HCT116 (cell line): ENCODE measurements around the gene ITGA1. TPM values are rescaled to one million over a fixed set of nuclear protein-coding genes. Genes with fewer than 3 reads are reported as not detected.

Experiments
- ATAC-seq: fragments of 200-7000 bp; cut with Tn5 transposase; 2 replicates; pipeline ENCODE4 v1.9.1; 2020; ENCODE audit warnings: mild to moderate bottlenecking, moderate library complexity
- BruUV-seq: library from RNA; stranded (reverse); fragments of 400-500 nt; replicated peaks from 2 replicates; lab custom pipeline; 2021; lab: Mats Ljungman, UMichigan
- CTCF ChIA-PET: fragments of 300-600 bp; sonication (Branson Sonifier 250); formaldehyde crosslinking; loops from one replicate; lab custom pipeline; 2021; ENCODE audit warnings: antibody characterized with exemption; lab: Charles Lee
- POLR2A ChIA-PET: fragments of 300-600, 350-600 bp; sonication (Branson Sonifier 250); formaldehyde crosslinking; loops from one replicate; lab custom pipeline; 2021; ENCODE audit warnings: antibody characterized with exemption; lab: Charles Lee
- RAD21 ChIA-PET, 2 experiments: fragments of 300-600 bp; sonication (Branson Sonifier 250); formaldehyde crosslinking; loops; one replicate each; lab custom pipeline; 2023; ENCODE audit warnings: low total read pairs in 2 of 2; ENCODE audit not compliant: uncharacterized antibody in 2 of 2, unreplicated experiment in 2 of 2, low non-redundant PET in 1 of 2; lab: Charles Lee
- DNase-seq: peaks from one replicate; pipeline ENCODE4 v3.0.0-alpha.2; 2010; ENCODE audit warnings: low read depth, low spot score
- H2AFZ ChIP-seq: fragments of 200-600 bp; shearing (Covaris generic), sonication (generic); 2 replicates; pipeline ENCODE4 v1.6.1; 2017; ENCODE audit warnings: low read depth, mixed run types, mixed read lengths, antibody characterized with exemption, low read length; ENCODE audit not compliant: poor library complexity, severe bottlenecking
- H3K27ac ChIP-seq: 2 replicates; pipeline ENCODE4 v1.5.1; 2012; ENCODE audit warnings: low read depth, low read length
- H3K27me3 ChIP-seq: fragments of 200-600 bp; sonication (generic); 2 replicates; pipeline ENCODE4 v1.6.1; 2016; ENCODE audit warnings: mixed run types, low read length, mixed read lengths; ENCODE audit not compliant: insufficient read depth
- H3K36me3 ChIP-seq, 2 experiments: fragments of 200-500 bp in 1 of 2; fragments of 200-600 bp in 1 of 2; sonication (Bioruptor generic) in 1 of 2; sonication (generic) in 1 of 2; 2 replicates each; pipeline versions ENCODE4 v1.5.1 to v1.6.1; 2014 to 2016; ENCODE audit warnings: low read length in 2 of 2, inconsistent platforms in 1 of 2, mixed read lengths in 1 of 2, mixed run types in 1 of 2; ENCODE audit not compliant: insufficient read depth in 2 of 2, control insufficient read depth in 1 of 2
- H3K4me1 ChIP-seq, 2 experiments: fragments of 200-600 bp in 1 of 2; sonication (generic) in 1 of 2; 2 replicates each; pipeline versions ENCODE4 v1.5.1 to v1.6.1; 2012 to 2017; ENCODE audit warnings: low read length in 2 of 2, inconsistent platforms in 1 of 2, mild to moderate bottlenecking in 1 of 2, mixed read lengths in 1 of 2, mixed run types in 1 of 2, moderate library complexity in 1 of 2; ENCODE audit not compliant: insufficient read depth in 2 of 2, control insufficient read depth in 1 of 2
- H3K4me2 ChIP-seq: fragments of 200-600 bp; sonication (generic); 2 replicates; pipeline ENCODE4 v1.6.1; 2017; ENCODE audit warnings: mixed run types, low read length, mixed read lengths
- H3K4me3 ChIP-seq, 2 experiments: fragments of 200-600 bp in 1 of 2; sonication (generic) in 1 of 2; replicated peaks in 1 of 2; 2 replicates each; pipeline ENCODE4 v1.5.1; 2011 to 2016; ENCODE audit warnings: low read length in 2 of 2, control low read depth in 1 of 2, low read depth in 1 of 2, mild to moderate bottlenecking in 1 of 2, mixed read lengths in 1 of 2, mixed run types in 1 of 2
- H3K79me2 ChIP-seq: fragments of 200-600 bp; sonication (generic); 2 replicates; pipeline ENCODE4 v1.6.1; 2017; ENCODE audit warnings: mild to moderate bottlenecking, mixed run types, low read length, moderate library complexity, mixed read lengths; ENCODE audit not compliant: insufficient read depth
- H3K9ac ChIP-seq: fragments of 200-600 bp; sonication (generic); 2 replicates; pipeline ENCODE4 v1.6.1; 2016; ENCODE audit warnings: low read length, mixed read lengths
- H3K9me2 ChIP-seq: fragments of 200-600 bp; sonication (generic), shearing (Covaris generic); 2 replicates; pipeline ENCODE4 v1.6.1; 2017; ENCODE audit warnings: mixed run types, mild to moderate bottlenecking, moderate library complexity; ENCODE audit not compliant: insufficient read depth
- H3K9me3 ChIP-seq, 2 experiments: fragments of 200-500 bp in 1 of 2; fragments of 200-600 bp in 1 of 2; sonication (Bioruptor generic) in 1 of 2; sonication (generic) in 1 of 2; 2 replicates each; pipeline ENCODE4 v1.6.1; 2014 to 2017; ENCODE audit warnings: low read length in 2 of 2, mixed read lengths in 2 of 2, inconsistent platforms in 1 of 2, low read depth in 1 of 2, mild to moderate bottlenecking in 1 of 2, mixed run types in 1 of 2, moderate library complexity in 1 of 2; ENCODE audit not compliant: control insufficient read depth in 1 of 2, insufficient read depth in 1 of 2
- H4K20me1 ChIP-seq: fragments of 200-600 bp; sonication (generic), shearing (Covaris generic); 2 replicates; pipeline ENCODE4 v1.6.1; 2017; ENCODE audit warnings: mixed run types, mild to moderate bottlenecking, moderate library complexity; ENCODE audit not compliant: insufficient read depth
- CBX3 ChIP-seq: IDR thresholded peaks from 2 replicates; pipeline ENCODE4 v1.6.1; 2012; ENCODE audit warnings: low read depth
- EGR1 ChIP-seq: IDR thresholded peaks from 2 replicates; pipeline ENCODE4 v1.6.1; 2012; ENCODE audit warnings: low read depth
- ELF1 ChIP-seq: IDR thresholded peaks from 2 replicates; pipeline ENCODE4 v1.6.1; 2012; ENCODE audit warnings: low read depth, borderline replicate concordance
- FOSL1 ChIP-seq: IDR thresholded peaks from 2 replicates; pipeline ENCODE4 v1.6.1; 2012; ENCODE audit warnings: low read depth
- POLR2AphosphoS5 ChIP-seq: IDR thresholded peaks from 2 replicates; pipeline ENCODE4 v1.6.1; 2011; ENCODE audit warnings: mild to moderate bottlenecking, low read depth, low read length, moderate library complexity
- SRF ChIP-seq: IDR thresholded peaks from 2 replicates; pipeline ENCODE4 v1.6.1; 2012; ENCODE audit warnings: low read depth
- TCF7L2 ChIP-seq: IDR thresholded peaks from 2 replicates; pipeline ENCODE4 v1.7.0; 2011; ENCODE audit warnings: borderline replicate concordance, inconsistent platforms; ENCODE audit not compliant: insufficient read depth, insufficient read length; ENCODE audit errors: extremely low read depth
- ZNF274 ChIP-seq: fragments of 200-500 bp; sonication (Bioruptor generic); IDR thresholded peaks from 2 replicates; pipeline ENCODE4 v1.6.1; 2014; ENCODE audit warnings: mild to moderate bottlenecking, low read depth, low read length, inconsistent platforms
- intact Hi-C: fragments of 100-400 bp; cut with micrococcal nuclease; formaldehyde crosslinking; loops from 2 replicates; pipeline ENCODE4 v1.10.0; 2022
- total RNA-seq: library from RNA; stranded (reverse); gene quantifications from one replicate; pipeline ENCODE4 v1.2.1, GENCODE V29; 2021; ENCODE audit not compliant: unreplicated experiment
- TF ChIP-seq, protein P1 (sequence below): IDR thresholded peaks from 2 replicates; pipeline ENCODE4 v1.6.1; 2012
- TF ChIP-seq, protein P2 (sequence below): IDR thresholded peaks from 2 replicates; pipeline ENCODE4 v1.6.1; 2012; ENCODE audit warnings: low read depth
- TF ChIP-seq, protein P3 (sequence below), 3 experiments: fragments of 200-600 bp in 1 of 3; sonication (generic) in 1 of 3; IDR thresholded peaks in 2 of 3; conservative IDR thresholded peaks in 1 of 3; 2 replicates each; pipeline ENCODE4 v1.5.1; 2012 to 2017; ENCODE audit warnings: low read depth in 2 of 3, low read length in 2 of 3, antibody characterized with exemption in 1 of 3, borderline replicate concordance in 1 of 3, control low read depth in 1 of 3, mild to moderate bottlenecking in 1 of 3, mixed read lengths in 1 of 3, mixed run types in 1 of 3, moderate library complexity in 1 of 3; ENCODE audit not compliant: insufficient read depth in 1 of 3

Gene ITGA1
- total RNA-seq, 1 experiment from 2014 or later = 1.8 TPM

DNA sequence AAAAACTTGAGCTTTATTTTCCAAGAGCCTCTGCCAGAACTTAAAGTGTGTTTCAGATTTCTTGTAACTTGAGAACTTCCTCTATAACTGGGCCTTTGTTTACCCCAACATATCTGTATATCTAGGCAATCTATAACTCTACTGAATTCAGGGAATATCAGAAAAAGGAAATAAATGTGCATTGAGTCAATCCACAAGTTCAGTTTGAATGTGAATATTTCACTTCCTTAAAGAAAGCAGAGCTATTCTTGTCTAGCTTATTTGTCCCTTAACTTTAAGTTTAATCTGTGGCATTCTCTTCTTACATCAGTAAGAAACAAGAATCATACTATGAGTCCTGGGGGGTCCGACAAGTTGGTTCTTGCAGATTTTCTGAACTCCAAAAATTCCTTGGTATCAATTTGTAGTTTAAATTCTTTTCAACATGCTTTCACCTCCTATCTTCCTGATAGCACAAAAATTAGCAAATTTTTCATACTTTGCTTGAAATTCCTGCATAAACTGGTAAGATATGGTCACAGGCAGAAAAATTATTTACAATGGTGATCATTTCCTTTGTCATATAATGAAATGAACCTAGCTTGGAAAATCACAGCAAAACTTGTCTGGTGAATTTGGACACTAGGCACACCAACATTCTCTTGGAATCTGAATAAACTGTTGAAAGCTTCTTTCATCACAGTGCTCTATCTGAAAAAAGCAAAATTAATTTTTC, 19.8 kb upstream of the ITGA1 start:
- RAD21 ChIA-PET = no interaction called here
- no peak overlapping the region for H3K4me2 ChIP-seq
- H2AFZ ChIP-seq = no peak overlapping the region
- H3K9me2 ChIP-seq = no peaks in the 10 kb centered on the region
- no peak overlapping the region for H3K9ac ChIP-seq
- no peaks in the 10 kb centered on the region for H3K27me3 ChIP-seq
- BruUV-seq = no TSS peak
- intact Hi-C loops = no loop called here
- DNase-seq (no peak), ATAC-seq (no peak)
- no peaks in the 10 kb centered on the region for H3K36me3 ChIP-seq
- H3K27ac ChIP-seq = no peak overlapping the region
- CTCF ChIA-PET = no interaction called here
- H3K4me3 ChIP-seq = no peak overlapping the region
- H3K79me2 ChIP-seq = no peaks in the 10 kb centered on the region
- H3K4me1 ChIP-seq = no peaks in the 10 kb centered on the region
- POLR2A ChIA-PET = no interaction called here
- no peak for TF ChIP-seq ELF1
- TF ChIP-seq, protein P1, sequence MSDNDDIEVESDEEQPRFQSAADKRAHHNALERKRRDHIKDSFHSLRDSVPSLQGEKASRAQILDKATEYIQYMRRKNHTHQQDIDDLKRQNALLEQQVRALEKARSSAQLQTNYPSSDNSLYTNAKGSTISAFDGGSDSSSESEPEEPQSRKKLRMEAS = no peak
- no peak for TF ChIP-seq SRF
- TF ChIP-seq, protein P2, sequence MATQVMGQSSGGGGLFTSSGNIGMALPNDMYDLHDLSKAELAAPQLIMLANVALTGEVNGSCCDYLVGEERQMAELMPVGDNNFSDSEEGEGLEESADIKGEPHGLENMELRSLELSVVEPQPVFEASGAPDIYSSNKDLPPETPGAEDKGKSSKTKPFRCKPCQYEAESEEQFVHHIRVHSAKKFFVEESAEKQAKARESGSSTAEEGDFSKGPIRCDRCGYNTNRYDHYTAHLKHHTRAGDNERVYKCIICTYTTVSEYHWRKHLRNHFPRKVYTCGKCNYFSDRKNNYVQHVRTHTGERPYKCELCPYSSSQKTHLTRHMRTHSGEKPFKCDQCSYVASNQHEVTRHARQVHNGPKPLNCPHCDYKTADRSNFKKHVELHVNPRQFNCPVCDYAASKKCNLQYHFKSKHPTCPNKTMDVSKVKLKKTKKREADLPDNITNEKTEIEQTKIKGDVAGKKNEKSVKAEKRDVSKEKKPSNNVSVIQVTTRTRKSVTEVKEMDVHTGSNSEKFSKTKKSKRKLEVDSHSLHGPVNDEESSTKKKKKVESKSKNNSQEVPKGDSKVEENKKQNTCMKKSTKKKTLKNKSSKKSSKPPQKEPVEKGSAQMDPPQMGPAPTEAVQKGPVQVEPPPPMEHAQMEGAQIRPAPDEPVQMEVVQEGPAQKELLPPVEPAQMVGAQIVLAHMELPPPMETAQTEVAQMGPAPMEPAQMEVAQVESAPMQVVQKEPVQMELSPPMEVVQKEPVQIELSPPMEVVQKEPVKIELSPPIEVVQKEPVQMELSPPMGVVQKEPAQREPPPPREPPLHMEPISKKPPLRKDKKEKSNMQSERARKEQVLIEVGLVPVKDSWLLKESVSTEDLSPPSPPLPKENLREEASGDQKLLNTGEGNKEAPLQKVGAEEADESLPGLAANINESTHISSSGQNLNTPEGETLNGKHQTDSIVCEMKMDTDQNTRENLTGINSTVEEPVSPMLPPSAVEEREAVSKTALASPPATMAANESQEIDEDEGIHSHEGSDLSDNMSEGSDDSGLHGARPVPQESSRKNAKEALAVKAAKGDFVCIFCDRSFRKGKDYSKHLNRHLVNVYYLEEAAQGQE = no peak
- no peak for TF ChIP-seq FOSL1
- no peak for TF ChIP-seq TCF7L2
- no peak for TF ChIP-seq ZNF274
- TF ChIP-seq, protein P3, sequence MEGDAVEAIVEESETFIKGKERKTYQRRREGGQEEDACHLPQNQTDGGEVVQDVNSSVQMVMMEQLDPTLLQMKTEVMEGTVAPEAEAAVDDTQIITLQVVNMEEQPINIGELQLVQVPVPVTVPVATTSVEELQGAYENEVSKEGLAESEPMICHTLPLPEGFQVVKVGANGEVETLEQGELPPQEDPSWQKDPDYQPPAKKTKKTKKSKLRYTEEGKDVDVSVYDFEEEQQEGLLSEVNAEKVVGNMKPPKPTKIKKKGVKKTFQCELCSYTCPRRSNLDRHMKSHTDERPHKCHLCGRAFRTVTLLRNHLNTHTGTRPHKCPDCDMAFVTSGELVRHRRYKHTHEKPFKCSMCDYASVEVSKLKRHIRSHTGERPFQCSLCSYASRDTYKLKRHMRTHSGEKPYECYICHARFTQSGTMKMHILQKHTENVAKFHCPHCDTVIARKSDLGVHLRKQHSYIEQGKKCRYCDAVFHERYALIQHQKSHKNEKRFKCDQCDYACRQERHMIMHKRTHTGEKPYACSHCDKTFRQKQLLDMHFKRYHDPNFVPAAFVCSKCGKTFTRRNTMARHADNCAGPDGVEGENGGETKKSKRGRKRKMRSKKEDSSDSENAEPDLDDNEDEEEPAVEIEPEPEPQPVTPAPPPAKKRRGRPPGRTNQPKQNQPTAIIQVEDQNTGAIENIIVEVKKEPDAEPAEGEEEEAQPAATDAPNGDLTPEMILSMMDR (IDR thresholded peaks at IDR 0.05 in 2 of 3, conservative IDR thresholded peaks at IDR 0.05 in 1 of 3; ENCODE audit: borderline replicate concordance in 1 of 3, insufficient read depth in 1 of 3, low read depth in 2 of 3, low read length in 2 of 3) = no peak
- no peak for TF ChIP-seq EGR1
- TF ChIP-seq CBX3 = no peak
- TF ChIP-seq POLR2AphosphoS5 = no peak
- no peaks in the 10 kb centered on the region for H4K20me1 ChIP-seq
- no peaks in the 10 kb centered on the region for H3K9me3 ChIP-seq
